Hematopoietic multipotent progenitor cell treated with erythropoietin and hydrocortisone succinate and interleukin-3 and kit ligand, for 6 days (in vitro differentiated cells): ENCODE measurements around the gene MCUB.
"Not testable (repeated sequence)": the region's sequence is repeated elsewhere in the genome, so short reads cannot be mapped to it uniquely, and the experiment has no call there.

Source experiments
- DNase-seq: peaks from one replicate; pipeline ENCODE4 v3.0.0-alpha.2; 2015

Gene MCUB

DNA sequence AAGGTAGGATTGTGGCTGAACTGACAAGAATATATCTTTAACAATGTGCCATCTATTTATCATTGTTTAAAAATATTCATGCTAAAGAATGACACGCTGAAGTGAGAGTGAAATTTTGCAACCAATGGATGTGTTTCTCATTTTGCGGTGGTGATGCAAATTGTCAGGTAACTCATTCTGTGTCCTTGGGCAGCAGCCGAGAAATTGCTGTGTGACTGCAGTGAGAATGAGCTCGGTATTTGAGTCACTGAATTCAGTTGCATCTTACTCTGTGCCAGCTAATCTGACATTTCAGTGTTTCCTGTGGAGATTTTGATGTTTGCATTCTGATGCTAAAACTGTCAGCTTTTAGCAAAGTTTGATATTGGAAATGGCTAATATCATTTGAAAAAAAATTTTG, 28.1 kb downstream of the MCUB start:
- DNase-seq = no peak

DNA sequence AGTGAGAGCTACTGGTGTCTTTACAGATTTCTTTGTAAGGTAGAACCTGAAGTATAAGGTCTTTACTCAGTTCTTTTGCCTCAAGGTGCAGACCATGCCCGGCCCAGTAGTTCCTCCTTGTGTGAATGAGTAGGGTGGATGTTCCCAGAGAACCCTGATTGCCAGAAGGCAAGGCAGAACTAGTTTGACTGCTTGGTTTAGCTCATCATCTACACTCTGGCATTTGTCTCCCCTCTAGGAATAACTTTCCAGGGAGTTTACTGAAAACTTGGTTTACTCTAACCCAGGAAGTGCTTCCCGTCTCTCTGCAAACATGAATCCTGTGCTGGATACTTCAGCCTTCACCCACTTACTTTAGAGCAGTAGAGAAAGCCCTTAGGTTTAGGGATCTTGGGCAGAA, 29.1 kb downstream of the MCUB start:
- no peak for DNase-seq

- no peak for DNase-seq
These were observed 29.6 kb downstream of the MCUB start for GRCh38 chr4:109589605-109590004.

DNA sequence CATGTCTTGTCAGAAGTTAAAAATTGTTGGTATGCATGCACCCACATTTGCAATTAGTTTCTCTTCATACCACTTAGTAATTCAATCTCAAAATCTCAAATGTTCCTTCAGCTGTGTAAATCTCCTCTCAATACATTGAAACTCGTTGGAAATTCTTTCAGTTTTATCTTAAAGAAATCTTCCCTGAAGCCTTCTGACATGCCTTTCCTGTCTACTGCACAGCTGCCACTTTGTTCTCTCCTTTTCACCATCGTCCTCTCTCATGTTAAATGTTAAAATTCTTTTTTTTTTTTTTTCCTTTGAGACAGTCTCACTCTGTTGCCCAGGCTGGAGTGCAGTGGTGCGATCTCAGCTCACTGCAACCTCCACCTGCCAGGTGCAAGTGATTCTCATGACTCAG, 30.9 kb downstream of the MCUB start:
- no peak for DNase-seq

- DNase-seq = no peak
These were observed 32.3 kb downstream of the MCUB start for GRCh38 chr4:109592367-109592766.

- DNase-seq = not testable (repeated sequence)
These were observed 35.1 kb downstream of the MCUB start for GRCh38 chr4:109595123-109595522.

GRCh38 chr4:109596420-109597085, 36.5 kb downstream of the MCUB start:
- not testable (repeated sequence) for DNase-seq

GRCh38 chr4:109599046-109599652, 39.1 kb downstream of the MCUB start:
- no peak for DNase-seq

DNA sequence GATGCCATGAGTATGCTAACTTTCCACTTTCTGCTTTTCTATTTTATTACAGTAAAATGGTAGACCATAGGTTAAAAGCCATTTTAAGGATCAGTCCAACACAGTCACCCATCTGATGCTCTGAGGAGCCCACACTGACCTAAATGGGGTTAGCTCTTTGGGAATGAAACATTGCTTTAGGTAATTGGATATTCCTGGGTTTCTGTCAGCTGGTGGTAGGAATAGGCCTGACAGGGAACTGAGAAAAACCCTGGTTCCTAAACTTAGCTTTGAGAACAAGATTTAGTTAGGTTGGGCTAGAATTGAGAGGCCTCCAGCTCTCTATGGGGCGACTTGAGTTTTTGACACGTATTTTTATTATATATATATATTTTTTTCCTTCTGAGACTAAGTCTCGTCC, 40.4 kb downstream of the MCUB start:
- no peak for DNase-seq

GRCh38 chr4:109601336-109601735, 41.3 kb downstream of the MCUB start:
- DNase-seq = no peak

DNA sequence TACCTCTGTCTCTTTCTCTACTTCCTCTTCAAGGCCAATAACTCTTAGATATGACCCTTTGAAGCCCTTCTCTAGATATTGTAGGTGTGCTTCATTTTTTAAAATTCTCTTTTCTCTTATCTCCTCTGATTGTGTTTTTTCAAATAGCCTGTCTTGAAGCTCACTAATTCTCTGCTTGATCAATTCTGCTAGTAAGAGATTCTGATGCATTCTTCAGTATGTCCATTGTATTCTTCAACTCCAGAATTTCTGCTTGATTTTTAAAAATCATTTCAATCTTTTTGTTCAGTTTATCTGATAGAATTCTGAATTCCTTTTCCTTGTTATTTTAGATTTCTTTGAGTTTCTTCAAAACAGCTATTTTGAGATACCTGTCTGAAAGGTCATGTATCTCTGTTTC, 47.9 kb downstream of the MCUB start:
- no peak for DNase-seq

- DNase-seq = no peak
These were observed 48.8 kb downstream of the MCUB start for GRCh38 chr4:109608879-109609278.

DNA sequence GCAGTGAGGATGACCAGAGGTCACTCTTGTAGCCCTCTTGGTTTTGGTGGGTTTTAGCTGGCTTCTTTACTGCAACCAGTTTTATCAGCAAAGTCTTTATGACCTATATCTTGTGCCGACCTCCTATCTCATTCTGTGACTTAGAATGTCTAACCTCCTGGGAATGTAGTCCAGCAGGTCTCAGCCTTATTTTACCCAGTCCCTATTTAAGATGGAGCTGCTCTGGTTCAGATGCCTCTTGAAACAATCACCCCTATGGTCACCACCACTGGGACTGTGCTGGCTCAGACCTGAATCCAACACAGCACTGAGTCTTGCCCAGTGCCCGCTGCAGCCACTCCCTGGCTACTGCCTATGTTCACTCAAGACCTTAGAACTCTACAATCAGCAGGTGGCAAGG, 49.4 kb downstream of the MCUB start:
- no peak for DNase-seq

GRCh38 chr4:109610489-109610888, 50.4 kb downstream of the MCUB start:
- DNase-seq = no peak

DNA sequence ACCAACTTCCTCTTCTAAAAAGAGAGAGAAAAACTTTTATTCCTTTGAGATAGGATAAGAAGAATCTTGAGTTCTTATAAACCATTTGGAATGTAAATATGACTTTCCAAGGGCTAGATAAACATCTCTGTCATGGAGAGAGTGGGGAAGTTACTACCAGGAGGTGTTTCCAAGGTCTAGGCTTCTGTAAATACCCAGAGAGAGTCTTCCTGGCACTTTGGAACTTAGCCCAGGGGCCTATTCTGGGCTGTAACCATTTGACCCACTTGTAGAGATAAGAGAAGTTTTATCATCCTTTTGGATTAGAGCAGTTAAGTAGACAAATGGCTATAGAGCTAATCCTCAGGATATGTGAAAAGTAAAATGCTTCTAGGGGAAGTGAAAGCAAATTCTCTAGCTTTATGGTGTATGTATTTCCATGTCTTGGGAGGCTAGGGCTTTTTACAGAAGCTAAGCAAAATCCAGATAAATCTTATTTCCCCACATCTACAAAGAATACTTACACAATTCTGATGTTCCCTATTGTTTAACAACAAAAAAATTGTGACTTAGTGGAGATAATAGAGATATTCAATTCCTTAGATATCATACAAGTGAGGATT, 51.1 kb downstream of the MCUB start:
- peak; percentile 39 for DNase-seq

DNA sequence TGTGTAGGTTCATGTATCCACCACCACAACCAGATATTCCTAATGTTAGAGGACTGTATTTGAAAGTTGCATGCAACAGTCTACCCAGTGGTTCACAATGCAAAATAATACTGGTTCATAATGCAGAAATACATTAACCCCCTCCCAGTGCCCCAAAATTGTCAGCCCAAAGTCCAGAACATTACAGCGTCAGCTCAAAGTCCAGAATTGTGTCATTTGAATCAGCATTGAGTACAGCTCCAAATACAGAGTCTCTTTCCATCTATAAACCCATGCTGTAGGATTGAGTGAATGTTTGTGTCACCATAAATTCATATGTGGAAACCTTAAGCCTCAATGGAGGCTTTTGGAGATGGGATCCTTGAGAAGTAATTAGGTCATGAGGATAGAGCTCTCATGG, 54.0 kb downstream of the MCUB start:
- no peak for DNase-seq

GRCh38 chr4:109614466-109614865, 54.4 kb downstream of the MCUB start:
- no peak for DNase-seq

GRCh38 chr4:109615742-109616141, 55.7 kb downstream of the MCUB start:
- DNase-seq = no peak

DNA sequence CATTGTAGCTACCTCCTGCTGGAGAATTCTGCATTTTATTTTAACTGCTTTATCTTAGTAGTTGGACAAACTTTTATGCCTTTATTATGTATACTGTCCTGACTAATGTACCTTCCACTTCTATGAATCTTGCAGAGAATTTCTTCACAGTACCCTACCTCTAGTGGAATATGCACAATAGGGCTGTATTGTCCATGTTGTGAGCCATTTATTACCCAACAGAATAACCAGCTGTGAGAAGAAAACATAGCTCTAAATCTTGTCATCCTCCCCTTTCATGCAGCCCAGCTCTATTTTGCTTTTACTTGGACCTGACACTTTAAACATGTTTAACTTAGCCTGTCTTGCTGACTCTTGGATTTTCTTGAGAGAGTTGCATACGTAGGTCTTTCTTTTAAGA, 56.2 kb downstream of the MCUB start:
- DNase-seq = no peak

GRCh38 chr4:109622626-109623025, 62.6 kb downstream of the MCUB start:
- no peak for DNase-seq

DNA sequence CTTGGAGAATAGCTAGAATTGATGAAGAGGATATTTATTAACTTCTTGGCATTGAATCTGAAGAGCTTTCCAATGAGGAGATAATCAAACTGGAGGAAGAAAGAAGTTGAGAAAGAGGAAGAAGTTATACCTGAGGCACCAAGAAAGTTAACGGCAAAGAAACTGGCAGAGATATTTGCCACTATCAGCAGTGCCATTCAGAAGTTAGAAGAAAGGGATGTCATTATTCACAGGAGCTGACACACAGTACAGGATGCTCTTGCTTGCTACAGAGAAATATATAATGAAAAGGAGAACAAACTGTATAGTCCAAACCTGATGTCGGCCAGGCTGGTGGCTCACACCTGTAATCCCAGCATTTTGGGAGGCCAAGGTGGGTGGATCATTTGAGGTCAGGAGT, 64.5 kb downstream of the MCUB start:
- DNase-seq = no peak

- DNase-seq = peak; percentile 41
These were observed 67.3 kb downstream of the MCUB start for GRCh38 chr4:109627361-109627760.

GRCh38 chr4:109629775-109630174, 69.7 kb downstream of the MCUB start:
- no peak for DNase-seq

GRCh38 chr4:109631532-109632108, 71.6 kb downstream of the MCUB start:
- peak; percentile 20 for DNase-seq
